Right renal cortex interstitium (tissue), 3 donors: ENCODE data around the gene UROD. TPM values are rescaled to one million over a fixed set of nuclear protein-coding genes. Genes with fewer than 3 reads are reported as not detected.

Experiments
- DNase-seq, 3 donors: peaks; one replicate each; pipeline ENCODE4 v3.0.0-alpha.2; 2013; ENCODE audit warnings: low read depth in 3 of 3, low spot score in 2 of 3
- polyA plus RNA-seq, 3 donors: library from polyadenylated mRNA; unstranded; fragments of 120-200 nt; gene quantifications; one replicate each; pipeline ENCODE4 v1.2.1, GENCODE V29; 2013; ENCODE audit not compliant: insufficient read length in 3 of 3

UROD gene
- polyA plus RNA-seq, 3 donors = 107 to 112 (median 108) TPM

- DNase-seq = no peak
These were observed 4.0 kb upstream of the UROD start for GRCh38 chr1:45008076-45008475.

DNA sequence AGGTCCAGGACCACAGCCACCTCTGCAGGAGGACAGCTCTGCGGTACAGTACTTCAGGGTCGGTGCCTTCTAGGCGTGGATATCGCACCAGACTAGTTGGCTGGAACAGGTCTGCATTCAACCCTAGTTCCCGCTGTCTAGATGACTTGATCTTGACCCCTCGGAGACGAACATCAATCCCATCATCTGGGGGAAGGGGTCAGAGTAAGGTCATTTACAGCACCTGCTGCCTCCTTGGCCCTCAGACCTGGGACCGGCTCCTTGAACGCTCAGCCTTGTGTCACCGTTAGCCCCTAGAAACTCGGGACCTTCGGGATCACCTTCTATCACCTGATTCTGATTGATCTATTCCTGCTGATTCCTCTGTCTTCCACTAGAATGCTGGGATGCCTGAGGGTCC is 3.5 kb upstream of the UROD start:
- DNase-seq = no peak

- DNase-seq = no peak
These were observed 2.7 kb upstream of the UROD start for GRCh38 chr1:45009296-45009865.

- DNase-seq = no peak
These were observed 1.8 kb upstream of the UROD start for GRCh38 chr1:45009956-45010854.

GRCh38 chr1:45010855-45011811 is 921 bp upstream of the UROD start, which contains the start of gene HECTD3:
TSS of gene HECTD3 (minus strand) at chr1:45011324. CDS start at chr1:45011257, 67 bp downstream.
- peak in 2 of 3 donors; percentile 45 to 63 for DNase-seq

DNA sequence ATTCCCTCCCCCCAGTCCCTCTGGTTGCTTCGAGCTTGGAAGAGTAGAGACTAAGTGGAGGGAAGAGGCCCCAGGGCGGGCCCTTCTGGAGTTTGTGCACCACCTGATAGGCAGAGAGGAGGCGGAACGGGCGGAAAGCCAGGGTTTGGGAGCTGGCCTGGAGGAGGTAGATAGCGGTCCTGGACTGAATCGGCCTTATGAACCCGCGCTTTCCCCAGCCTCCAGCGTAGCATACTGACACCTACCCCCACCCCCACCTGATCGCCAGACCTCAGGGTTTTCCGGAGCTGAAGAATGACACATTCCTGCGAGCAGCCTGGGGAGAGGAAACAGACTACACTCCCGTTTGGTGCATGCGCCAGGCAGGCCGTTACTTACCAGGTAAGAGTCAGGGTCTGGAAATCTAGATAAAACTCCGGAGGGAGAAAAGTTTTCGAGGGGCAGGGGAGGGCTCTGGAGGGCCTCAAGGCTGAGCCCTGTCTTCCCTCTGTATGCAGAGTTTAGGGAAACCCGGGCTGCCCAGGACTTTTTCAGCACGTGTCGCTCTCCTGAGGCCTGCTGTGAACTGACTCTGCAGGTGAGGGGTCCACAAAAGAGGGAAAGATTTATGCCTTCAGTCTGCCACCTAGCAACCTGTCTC is 705 bp downstream of the UROD start:
- no peak for DNase-seq

DNA sequence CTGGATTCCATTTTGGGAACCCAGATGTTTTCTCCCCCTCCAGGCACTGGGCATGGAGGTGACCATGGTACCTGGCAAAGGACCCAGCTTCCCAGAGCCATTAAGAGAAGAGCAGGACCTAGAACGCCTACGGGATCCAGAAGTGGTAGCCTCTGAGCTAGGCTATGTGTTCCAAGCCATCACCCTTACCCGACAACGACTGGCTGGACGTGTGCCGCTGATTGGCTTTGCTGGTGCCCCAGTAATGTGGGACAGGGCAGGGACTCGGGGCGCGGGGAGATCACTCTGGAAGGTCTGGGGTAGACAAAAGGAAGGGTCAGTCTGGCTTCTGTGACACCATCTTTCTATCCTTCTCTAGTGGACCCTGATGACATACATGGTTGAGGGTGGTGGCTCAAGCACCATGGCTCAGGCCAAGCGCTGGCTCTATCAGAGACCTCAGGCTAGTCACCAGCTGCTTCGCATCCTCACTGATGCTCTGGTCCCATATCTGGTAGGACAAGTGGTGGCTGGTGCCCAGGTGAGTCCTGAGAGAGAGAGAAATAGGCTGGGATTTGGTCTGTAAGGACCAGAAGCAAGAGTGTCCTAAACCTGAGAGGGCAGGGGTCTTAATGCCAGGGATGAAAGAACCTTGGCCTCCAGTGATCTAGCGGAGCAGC is 1.6 kb downstream of the UROD start:
- DNase-seq = no peak

GRCh38 chr1:45014321-45015028 is 2.4 kb downstream of the UROD start:
- DNase-seq = peak; percentile 69 to 77 (median 69)

DNA sequence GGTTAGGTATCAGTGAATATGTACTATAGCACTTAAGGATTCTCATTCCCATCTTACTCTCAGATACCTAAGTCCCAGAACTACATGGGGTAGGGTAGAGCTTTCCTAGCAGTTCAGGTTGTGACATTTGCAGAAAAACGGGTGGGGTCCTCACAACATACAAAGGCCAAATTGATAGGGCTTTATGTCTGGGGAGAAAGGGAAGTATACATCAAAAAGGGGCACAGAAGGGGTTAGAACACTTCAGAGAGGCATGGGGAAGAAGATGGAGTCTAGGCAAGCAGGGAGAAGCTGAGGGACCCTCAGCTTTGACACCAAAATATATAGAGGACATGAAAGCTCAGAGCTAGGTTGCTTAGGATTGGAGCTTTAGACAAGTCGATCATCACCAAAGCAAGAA is 3.6 kb downstream of the UROD start:
- no peak for DNase-seq

DNA sequence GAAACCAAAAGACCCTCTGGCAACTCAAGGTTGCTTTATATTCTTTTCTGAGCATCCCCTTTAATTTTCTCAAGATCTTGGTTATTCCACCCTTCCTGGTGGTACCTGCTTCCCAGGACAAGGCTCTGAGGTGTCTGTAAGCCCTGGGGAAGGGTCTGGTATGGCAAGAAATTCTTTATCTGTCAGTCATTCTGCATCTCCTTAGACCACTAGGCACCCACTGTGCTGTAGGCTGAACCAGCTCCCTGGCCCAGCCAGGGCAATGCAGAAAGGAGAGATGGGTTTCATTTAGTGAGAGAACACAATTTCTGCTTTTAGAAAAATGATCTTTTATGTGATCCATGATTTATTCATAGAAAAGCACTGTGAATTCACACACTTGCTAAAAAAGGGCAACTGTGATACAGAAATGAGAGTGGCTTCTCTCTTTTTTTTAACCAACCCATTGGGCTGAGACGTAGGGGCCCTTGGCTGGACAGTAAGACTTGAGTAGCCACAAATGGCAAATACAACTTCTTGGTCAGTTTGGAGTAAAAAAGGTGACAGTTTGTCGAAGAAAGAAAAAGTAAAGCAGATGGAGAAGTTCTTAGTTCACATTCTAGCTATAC is 4.1 kb downstream of the UROD start:
- DNase-seq = no peak

- no peak for DNase-seq
These were observed 4.7 kb downstream of the UROD start for GRCh38 chr1:45016767-45017166.

DNA sequence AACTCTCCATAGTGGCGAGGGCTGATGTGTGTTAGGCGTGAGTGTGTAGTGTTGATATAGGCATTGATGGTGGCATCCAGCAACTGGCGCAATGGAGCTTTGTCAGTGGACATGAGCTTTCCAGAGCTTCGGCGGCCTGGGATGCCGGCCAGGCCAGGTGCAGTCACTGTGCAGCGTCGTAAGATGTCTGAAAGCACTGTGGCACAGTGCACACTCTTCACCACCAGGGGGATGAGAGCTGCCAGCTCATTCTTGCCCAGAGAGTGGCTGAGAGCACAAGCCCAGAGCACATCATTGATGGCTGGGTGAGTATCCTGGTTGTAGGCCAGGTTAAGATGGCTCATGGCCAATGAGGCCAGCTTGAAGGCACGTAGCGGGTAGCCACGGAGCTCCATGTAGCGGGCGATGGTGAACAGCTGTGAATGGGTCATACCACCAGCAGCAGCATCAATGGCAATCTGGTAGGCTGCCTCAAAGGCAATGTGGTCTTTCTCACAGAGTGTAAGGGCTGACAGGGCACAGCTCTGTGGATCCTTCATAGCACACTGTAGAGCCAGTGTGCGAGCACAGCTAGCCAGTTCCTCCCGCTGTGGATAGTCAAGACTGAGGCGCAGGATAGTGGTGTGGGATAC is 6.7 kb downstream of the UROD start:
- no peak for DNase-seq

- DNase-seq = no peak
These were observed 11.6 kb downstream of the UROD start for GRCh38 chr1:45023663-45024062.

DNA sequence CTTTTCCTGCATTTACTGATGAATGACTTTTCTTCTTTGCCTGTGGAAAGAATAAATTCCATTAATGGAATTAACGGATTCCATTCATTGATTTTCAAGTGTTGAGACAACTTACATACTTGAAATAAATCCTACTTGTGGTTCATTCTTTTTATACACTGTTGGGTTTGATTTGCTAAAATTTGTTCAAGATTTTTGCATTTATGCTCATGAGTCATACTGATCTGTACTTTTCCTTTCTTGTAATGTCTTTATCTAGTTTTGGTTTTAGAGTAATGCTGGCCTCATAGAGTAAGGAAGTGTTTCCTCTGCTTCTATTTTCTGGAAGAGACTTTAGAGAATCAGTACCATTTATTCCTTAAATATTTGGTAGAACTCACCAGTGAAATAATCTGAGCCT is 14.4 kb downstream of the UROD start:
- no peak for DNase-seq

GRCh38 chr1:45032837-45033236 is 20.8 kb downstream of the UROD start:
- no peak for DNase-seq

- DNase-seq = no peak
These were observed 21.3 kb downstream of the UROD start for GRCh38 chr1:45033356-45033755.

DNA sequence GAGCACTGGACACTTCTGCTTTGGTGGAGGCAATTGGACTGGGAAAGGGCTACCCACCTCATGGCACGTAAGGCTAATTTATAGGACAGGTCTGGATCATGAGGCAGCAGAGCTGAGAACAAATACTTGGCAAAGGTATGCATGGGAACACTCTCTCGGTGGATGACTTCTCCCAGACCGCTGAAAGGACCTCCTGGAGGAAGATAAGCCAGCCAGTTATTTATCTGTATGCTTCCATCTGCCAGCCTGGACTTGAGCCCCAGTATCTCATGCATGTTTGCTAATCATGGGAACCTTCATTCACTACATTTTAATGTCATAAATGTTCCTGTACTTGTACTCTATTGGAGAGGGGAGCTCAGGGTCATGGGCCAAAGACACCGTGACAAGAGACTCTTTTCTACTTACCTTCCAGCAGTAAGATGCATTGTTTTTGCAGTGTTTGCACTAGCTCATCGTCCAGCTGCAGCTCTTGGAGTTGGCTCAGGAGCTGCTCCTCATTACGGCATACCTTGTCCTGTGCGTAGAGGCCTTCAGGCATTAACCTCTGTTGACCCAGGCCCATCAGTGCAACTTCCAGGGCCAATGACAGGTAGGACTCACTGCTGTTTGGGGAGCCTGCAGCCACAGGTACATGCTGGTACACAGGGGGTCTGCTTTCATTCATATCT is 23.7 kb downstream of the UROD start:
- DNase-seq = no peak

DNA sequence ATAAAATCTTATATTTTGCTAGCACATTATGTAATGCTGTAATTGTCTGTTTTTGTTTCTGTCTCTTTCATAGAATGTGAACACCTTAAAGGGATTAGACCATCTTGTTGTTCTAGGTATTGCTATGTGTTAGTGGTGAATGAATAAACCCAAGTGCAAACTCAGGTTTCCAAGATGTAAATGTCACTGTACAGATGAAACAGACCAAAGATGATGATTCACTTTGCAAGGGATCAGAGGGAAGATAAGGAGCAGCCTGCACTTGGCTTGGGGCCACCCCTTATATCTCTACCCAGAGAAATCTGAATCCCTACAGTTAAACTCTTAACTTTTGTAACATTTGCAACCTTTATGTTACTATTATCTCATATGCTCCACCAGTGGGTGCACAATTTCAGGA is 25.4 kb downstream of the UROD start:
- DNase-seq = no peak
